22Rv1 (cell line): ENCODE data around the gene ZNF14.

Source experiments
- H3K27ac ChIP-seq: fragments of 450-650 bp; 2 replicates; pipeline ENCODE4 v1.5.1; 2017
- CTCF ChIP-seq: fragments of 450-650 bp; IDR thresholded peaks from 2 replicates; pipeline ENCODE4 v1.5.1; 2017; ENCODE audit warnings: mild to moderate bottlenecking
- ZFX ChIP-seq: fragments of 450-650 bp; IDR thresholded peaks from 2 replicates; pipeline ENCODE4 v1.6.1; 2017; ENCODE audit warnings: antibody characterized with exemption, borderline replicate concordance

ZNF14 gene

GRCh38 chr19:19661675-19662251, 71.1 kb downstream of the ZNF14 start:
- TF ChIP-seq CTCF (no peak), ZFX (no peak)
- H3K27ac ChIP-seq: no peak overlapping the region

- no peak overlapping the region for H3K27ac ChIP-seq
- TF ChIP-seq ZFX (no peak), CTCF (no peak)
Measured at GRCh38 chr19:19661141-19661674, 71.7 kb downstream of the ZNF14 start.
